CD14-positive monocyte (primary cell): ENCODE data around the gene OR10D3. TPM values are rescaled to one million over a fixed set of nuclear protein-coding genes. Genes with fewer than 3 reads are reported as not detected.
A peak's percentile ranks its signal among the peaks of the same experiment; 100 is the strongest.

Experiments used
- DNase-seq, 3 donors: peaks; one replicate each; pipeline ENCODE4 v3.0.0-alpha.2; 2011 to 2022
- H2AFZ ChIP-seq: 2 replicates; pipeline ENCODE4 v1.6.0; 2012; ENCODE audit warnings: mild to moderate bottlenecking, low read depth, low read length, inconsistent platforms; ENCODE audit not compliant: insufficient read depth, poor library complexity, severe bottlenecking
- H3K27ac ChIP-seq, 2 donors: 1 replicate in 1 of 2; 2 replicates in 1 of 2; pipeline ENCODE4 v1.5.1; 2012 to 2013; ENCODE audit warnings: low read length in 2 of 2, control low read depth in 1 of 2, inconsistent platforms in 1 of 2, low read depth in 1 of 2, mild to moderate bottlenecking in 1 of 2
- H3K27me3 ChIP-seq, 2 donors: one replicate each; pipeline versions ENCODE4 v1.6.0 to v1.6.1; 2011 to 2013; ENCODE audit warnings: low read length in 2 of 2; ENCODE audit not compliant: control insufficient read depth in 2 of 2, insufficient read depth in 2 of 2
- H3K36me3 ChIP-seq, 2 donors: replicated peaks in 1 of 2; 1 replicate in 1 of 2; 2 replicates in 1 of 2; pipeline versions ENCODE4 v1.5.1 to v1.6.1; 2012 to 2013; ENCODE audit warnings: low read length in 2 of 2, control low read depth in 1 of 2, inconsistent platforms in 1 of 2, mild to moderate bottlenecking in 1 of 2; ENCODE audit not compliant: insufficient read depth in 2 of 2, control insufficient read depth in 1 of 2
- H3K4me1 ChIP-seq, 2 donors: 1 replicate in 1 of 2; 2 replicates in 1 of 2; pipeline versions ENCODE4 v1.5.1 to v1.6.1; 2012 to 2013; ENCODE audit warnings: low read length in 2 of 2, control low read depth in 1 of 2, inconsistent platforms in 1 of 2, mild to moderate bottlenecking in 1 of 2, moderate library complexity in 1 of 2; ENCODE audit not compliant: insufficient read depth in 2 of 2, control insufficient read depth in 1 of 2
- H3K4me2 ChIP-seq: replicated peaks from 2 replicates; pipeline ENCODE3; 2012; ENCODE audit warnings: low read length, moderate library complexity, mild to moderate bottlenecking; ENCODE audit not compliant: poor library complexity, severe bottlenecking; ENCODE audit errors: extremely low read depth
- H3K4me3 ChIP-seq, 3 experiments: fragments of 200-600 bp in 1 of 3; sonication (generic) in 1 of 3; replicated peaks in 1 of 3; 1 replicate in 2 of 3; 2 replicates in 1 of 3; pipeline ENCODE4 v1.5.1; 2011 to 2013; ENCODE audit warnings: low read length in 3 of 3, mild to moderate bottlenecking in 3 of 3, control low read depth in 2 of 3, low read depth in 2 of 3, inconsistent platforms in 1 of 3, moderate library complexity in 1 of 3
- H3K79me2 ChIP-seq: 2 replicates; pipeline ENCODE4 v1.6.0; 2012; ENCODE audit warnings: mild to moderate bottlenecking, control low read depth, inconsistent platforms, low read length, moderate library complexity; ENCODE audit not compliant: insufficient read depth
- H3K9ac ChIP-seq: 2 replicates; pipeline ENCODE4 v1.6.0; 2017; ENCODE audit warnings: low read length, mild to moderate bottlenecking; ENCODE audit not compliant: insufficient read depth, poor library complexity, severe bottlenecking
- H3K9me3 ChIP-seq, 2 donors: replicated peaks in 1 of 2; 1 replicate in 1 of 2; 2 replicates in 1 of 2; pipeline versions ENCODE4 v1.5.1 to v1.6.1; 2012 to 2013; ENCODE audit warnings: low read length in 2 of 2, control low read depth in 1 of 2; ENCODE audit not compliant: control insufficient read depth in 1 of 2, insufficient read depth in 1 of 2
- H4K20me1 ChIP-seq: 2 replicates; pipeline ENCODE4 v1.6.0; 2012; ENCODE audit warnings: mild to moderate bottlenecking, low read length, control low read depth, moderate library complexity; ENCODE audit not compliant: insufficient read depth
- H3K27ac Mint-ChIP-seq, 7 donors: one replicate each; pipeline ENCODE4 v1.8.0; 2020; ENCODE audit warnings: mild to moderate bottlenecking in 7 of 7, mixed read lengths in 7 of 7, moderate library complexity in 6 of 7, inconsistent platforms in 2 of 7
- H3K27me3 Mint-ChIP-seq, 3 donors: one replicate each; pipeline ENCODE4 v1.8.0; 2021 to 2022; ENCODE audit warnings: low read depth in 3 of 3, mild to moderate bottlenecking in 3 of 3, mixed read lengths in 3 of 3, moderate library complexity in 3 of 3, inconsistent platforms in 1 of 3
- H3K36me3 Mint-ChIP-seq, 2 donors: one replicate each; pipeline ENCODE4 v1.8.0; 2020; ENCODE audit warnings: mixed read lengths in 2 of 2, inconsistent platforms in 1 of 2, mild to moderate bottlenecking in 1 of 2
- H3K4me1 Mint-ChIP-seq: one replicate; pipeline ENCODE4 v1.8.0; 2020; ENCODE audit warnings: mild to moderate bottlenecking, mixed read lengths
- H3K4me3 Mint-ChIP-seq, 2 donors: one replicate each; pipeline ENCODE4 v1.8.0; 2020; ENCODE audit warnings: mild to moderate bottlenecking in 2 of 2, mixed read lengths in 2 of 2, moderate library complexity in 1 of 2
- H3K9me3 Mint-ChIP-seq, 7 donors: one replicate each; pipeline ENCODE4 v1.8.0; 2020 to 2022; ENCODE audit warnings: mixed read lengths in 7 of 7, mild to moderate bottlenecking in 6 of 7, moderate library complexity in 6 of 7, inconsistent platforms in 2 of 7
- WGBS: methylation state at CpG from one replicate; pipeline ENCODE4 v1.1.5; 2013; ENCODE audit warnings: missing lambda C conversion rate; ENCODE audit not compliant: insufficient coverage; 5-methylcytosine and 5-hydroxymethylcytosine counted together
- intact Hi-C, 2 donors: fragments of 100-400 bp; cut with micrococcal nuclease; formaldehyde crosslinking; loops; one replicate each; pipeline versions ENCODE4 v1.15.0 to v1.15.1; 2023
- polyA plus RNA-seq, 3 donors: library from polyadenylated mRNA; depleted of rRNA in 1 of 3; unstranded in 2 of 3; stranded (reverse) in 1 of 3; fragments of 300-500 nt in 2 of 3; fragments of >200 nt in 1 of 3; fragmentation: Illumina TruSeq in 2 of 3; gene quantifications; 1 replicate in 2 of 3; 2 replicates in 1 of 3; pipeline ENCODE4 v1.2.3, GENCODE V29; 2012 to 2021
- TF ChIP-seq, protein P1 (sequence below): fragments of 200-600 bp; IDR thresholded peaks from one replicate; pipeline ENCODE4 v1.8.0; 2022; ENCODE audit warnings: antibody characterized with exemption, mild to moderate bottlenecking

OR10D3 gene
- polyA plus RNA-seq, 3 donors: not detected

GRCh38 chr11:124172599-124172998, 10.5 kb upstream of the OR10D3 start:
- no peaks in the 10 kb centered on the region for H3K36me3 Mint-ChIP-seq
- no peak for DNase-seq
- peaks cover 0 to 3% (median 0%) of the 10 kb centered on the region in 7 donors for H3K9me3 Mint-ChIP-seq
- H3K27me3 Mint-ChIP-seq: peaks cover 0 to 1% (median 0%) of the 10 kb centered on the region in 3 donors
- no peak overlapping the region for H3K4me3 Mint-ChIP-seq
- WGBS: no CpG with 5 or more reads among the region's 1 CpG
- H3K4me1 Mint-ChIP-seq: no peaks in the 10 kb centered on the region
- no peak overlapping the region for H3K4me3 ChIP-seq
- no peaks in the 10 kb centered on the region for H3K36me3 ChIP-seq
- no peaks in the 10 kb centered on the region for H3K79me2 ChIP-seq
- H2AFZ ChIP-seq: no peak overlapping the region
- intact Hi-C loops: no loop called here
- H3K9me3 ChIP-seq: no peaks in the 10 kb centered on the region
- no peak overlapping the region for H3K27ac ChIP-seq
- no peak overlapping the region for H3K4me2 ChIP-seq
- no peaks in the 10 kb centered on the region for H4K20me1 ChIP-seq
- H3K4me1 ChIP-seq: peaks cover 2 to 8% of the 10 kb centered on the region in 2 donors
- H3K27ac Mint-ChIP-seq: no peak overlapping the region
- no peak overlapping the region for H3K9ac ChIP-seq
- TF ChIP-seq, protein P1, sequence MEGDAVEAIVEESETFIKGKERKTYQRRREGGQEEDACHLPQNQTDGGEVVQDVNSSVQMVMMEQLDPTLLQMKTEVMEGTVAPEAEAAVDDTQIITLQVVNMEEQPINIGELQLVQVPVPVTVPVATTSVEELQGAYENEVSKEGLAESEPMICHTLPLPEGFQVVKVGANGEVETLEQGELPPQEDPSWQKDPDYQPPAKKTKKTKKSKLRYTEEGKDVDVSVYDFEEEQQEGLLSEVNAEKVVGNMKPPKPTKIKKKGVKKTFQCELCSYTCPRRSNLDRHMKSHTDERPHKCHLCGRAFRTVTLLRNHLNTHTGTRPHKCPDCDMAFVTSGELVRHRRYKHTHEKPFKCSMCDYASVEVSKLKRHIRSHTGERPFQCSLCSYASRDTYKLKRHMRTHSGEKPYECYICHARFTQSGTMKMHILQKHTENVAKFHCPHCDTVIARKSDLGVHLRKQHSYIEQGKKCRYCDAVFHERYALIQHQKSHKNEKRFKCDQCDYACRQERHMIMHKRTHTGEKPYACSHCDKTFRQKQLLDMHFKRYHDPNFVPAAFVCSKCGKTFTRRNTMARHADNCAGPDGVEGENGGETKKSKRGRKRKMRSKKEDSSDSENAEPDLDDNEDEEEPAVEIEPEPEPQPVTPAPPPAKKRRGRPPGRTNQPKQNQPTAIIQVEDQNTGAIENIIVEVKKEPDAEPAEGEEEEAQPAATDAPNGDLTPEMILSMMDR: no peak
- no peaks in the 10 kb centered on the region for H3K27me3 ChIP-seq

- no peaks in the 10 kb centered on the region for H3K9me3 ChIP-seq
- no peak overlapping the region for H3K4me3 Mint-ChIP-seq
- H3K27ac ChIP-seq: no peak overlapping the region
- H3K4me3 ChIP-seq: no peak overlapping the region
- no peak overlapping the region for H2AFZ ChIP-seq
- H3K79me2 ChIP-seq: no peaks in the 10 kb centered on the region
- no peaks in the 10 kb centered on the region for H3K27me3 ChIP-seq
- peak in 1 of 3 donors; percentile 35 for DNase-seq
- TF ChIP-seq, protein P1: no peak
- no peaks in the 10 kb centered on the region for H3K36me3 Mint-ChIP-seq
- H3K36me3 ChIP-seq: no peaks in the 10 kb centered on the region
- intact Hi-C loops: no loop called here
- peaks cover 0 to 1% (median 0%) of the 10 kb centered on the region in 3 donors for H3K27me3 Mint-ChIP-seq
- H3K4me1 ChIP-seq: peaks cover 4 to 11% of the 10 kb centered on the region in 2 donors
- no CpG with 5 or more reads among the region's 4 CpGs for WGBS
- no peak overlapping the region for H3K9ac ChIP-seq
- no peaks in the 10 kb centered on the region for H3K4me1 Mint-ChIP-seq
- peaks cover 0 to 3% (median 0%) of the 10 kb centered on the region in 7 donors for H3K9me3 Mint-ChIP-seq
- H3K27ac Mint-ChIP-seq: no peak overlapping the region
- H4K20me1 ChIP-seq: no peaks in the 10 kb centered on the region
- no peak overlapping the region for H3K4me2 ChIP-seq
Observed at GRCh38 chr11:124174001-124174583, 9.1 kb upstream of the OR10D3 start.
